Glutamatergic neuron (in vitro differentiated cells): Measurements from ENCODE around the gene DNAJC21. TPM values are rescaled to one million over a fixed set of nuclear protein-coding genes. Genes with fewer than 3 reads are reported as not detected.

Experiments
- DNase-seq: peaks from one replicate; pipeline ENCODE4 v3.0.0; 2022
- H3K27ac Mint-ChIP-seq: one replicate; pipeline ENCODE4 v1.8.0; 2020; ENCODE audit warnings: mild to moderate bottlenecking, mixed read lengths, inconsistent platforms; ENCODE audit not compliant: unreplicated experiment
- H3K27me3 Mint-ChIP-seq: one replicate; pipeline ENCODE4 v1.8.0; 2020; ENCODE audit warnings: mild to moderate bottlenecking, moderate library complexity, mixed read lengths, inconsistent platforms; ENCODE audit not compliant: unreplicated experiment
- H3K36me3 Mint-ChIP-seq: one replicate; pipeline ENCODE4 v1.8.0; 2020; ENCODE audit warnings: mild to moderate bottlenecking, mixed read lengths, inconsistent platforms; ENCODE audit not compliant: unreplicated experiment
- H3K4me1 Mint-ChIP-seq: one replicate; pipeline ENCODE4 v1.8.0; 2020; ENCODE audit warnings: mild to moderate bottlenecking, low read depth, mixed read lengths, inconsistent platforms; ENCODE audit not compliant: unreplicated experiment
- H3K4me3 Mint-ChIP-seq: one replicate; pipeline ENCODE4 v1.8.0; 2020; ENCODE audit warnings: mild to moderate bottlenecking, mixed read lengths, inconsistent platforms; ENCODE audit not compliant: unreplicated experiment
- H3K9me3 Mint-ChIP-seq: one replicate; pipeline ENCODE4 v1.8.0; 2020; ENCODE audit warnings: mild to moderate bottlenecking, moderate library complexity, mixed read lengths, inconsistent platforms; ENCODE audit not compliant: unreplicated experiment
- total RNA-seq: library from RNA; stranded (reverse); fragmentation: NEBNext Ultra II Directional; extraction: Animal tissue kit (Norgen Biotek cat#: 25700); gene quantifications from one replicate; pipeline ENCODE4 v1.2.1, GENCODE V29; 2021; ENCODE audit not compliant: unreplicated experiment
- TF ChIP-seq, protein P1 (sequence below): fragments of 200-600 bp; sonication (generic); IDR thresholded peaks from one replicate; pipeline ENCODE4 v1.5.0; 2021; ENCODE audit not compliant: partially characterized antibody, unreplicated experiment

Gene DNAJC21
- total RNA-seq, 1 donor from 2014 or later, result 28.6 TPM

DNA sequence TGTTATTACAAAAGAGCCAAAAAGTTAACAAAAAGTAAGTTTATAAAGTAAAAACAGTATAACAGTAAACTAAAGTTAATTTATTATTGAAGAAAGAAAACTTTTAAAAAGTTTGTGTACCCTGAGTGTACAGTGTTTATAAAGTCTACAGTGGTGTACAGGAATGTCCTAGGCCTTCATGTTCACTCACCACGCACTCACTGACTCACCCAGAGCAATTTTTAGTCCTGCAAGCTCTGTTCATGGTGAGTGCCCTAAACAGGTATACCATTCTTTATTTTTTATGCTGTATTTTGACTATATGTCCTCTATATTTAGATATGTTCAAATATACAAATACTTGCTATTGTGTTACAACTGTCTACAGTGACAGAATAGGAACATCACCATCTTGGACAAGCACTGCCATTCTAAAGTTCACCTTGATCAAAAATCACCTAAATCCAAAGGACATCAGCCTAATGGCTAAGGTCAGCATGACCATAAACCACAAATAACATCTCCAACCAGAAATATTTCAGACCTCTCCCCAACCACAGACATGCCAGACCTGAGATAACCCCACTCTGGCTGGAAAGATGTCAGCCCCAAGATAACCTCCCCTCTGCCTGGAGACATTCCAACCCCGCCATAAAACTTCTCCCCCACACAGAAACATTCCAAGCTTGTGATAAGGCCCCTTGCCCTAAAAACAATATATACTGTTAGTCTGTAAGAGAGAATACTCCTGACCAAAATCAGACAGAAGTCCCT lies 62.3 kb downstream of the DNAJC21 start:
- Mint-ChIP-seq H3K36me3 (peaks cover 7% of the 10 kb centered on the region), H3K27me3 (no peaks in the 10 kb centered on the region), H3K9me3 (no peaks in the 10 kb centered on the region), H3K4me3 (no peak overlapping the region), H3K4me1 (no peaks in the 10 kb centered on the region), H3K27ac (no peak overlapping the region)
- TF ChIP-seq, protein P1, sequence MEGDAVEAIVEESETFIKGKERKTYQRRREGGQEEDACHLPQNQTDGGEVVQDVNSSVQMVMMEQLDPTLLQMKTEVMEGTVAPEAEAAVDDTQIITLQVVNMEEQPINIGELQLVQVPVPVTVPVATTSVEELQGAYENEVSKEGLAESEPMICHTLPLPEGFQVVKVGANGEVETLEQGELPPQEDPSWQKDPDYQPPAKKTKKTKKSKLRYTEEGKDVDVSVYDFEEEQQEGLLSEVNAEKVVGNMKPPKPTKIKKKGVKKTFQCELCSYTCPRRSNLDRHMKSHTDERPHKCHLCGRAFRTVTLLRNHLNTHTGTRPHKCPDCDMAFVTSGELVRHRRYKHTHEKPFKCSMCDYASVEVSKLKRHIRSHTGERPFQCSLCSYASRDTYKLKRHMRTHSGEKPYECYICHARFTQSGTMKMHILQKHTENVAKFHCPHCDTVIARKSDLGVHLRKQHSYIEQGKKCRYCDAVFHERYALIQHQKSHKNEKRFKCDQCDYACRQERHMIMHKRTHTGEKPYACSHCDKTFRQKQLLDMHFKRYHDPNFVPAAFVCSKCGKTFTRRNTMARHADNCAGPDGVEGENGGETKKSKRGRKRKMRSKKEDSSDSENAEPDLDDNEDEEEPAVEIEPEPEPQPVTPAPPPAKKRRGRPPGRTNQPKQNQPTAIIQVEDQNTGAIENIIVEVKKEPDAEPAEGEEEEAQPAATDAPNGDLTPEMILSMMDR, result no peak
- no peak for DNase-seq

DNA sequence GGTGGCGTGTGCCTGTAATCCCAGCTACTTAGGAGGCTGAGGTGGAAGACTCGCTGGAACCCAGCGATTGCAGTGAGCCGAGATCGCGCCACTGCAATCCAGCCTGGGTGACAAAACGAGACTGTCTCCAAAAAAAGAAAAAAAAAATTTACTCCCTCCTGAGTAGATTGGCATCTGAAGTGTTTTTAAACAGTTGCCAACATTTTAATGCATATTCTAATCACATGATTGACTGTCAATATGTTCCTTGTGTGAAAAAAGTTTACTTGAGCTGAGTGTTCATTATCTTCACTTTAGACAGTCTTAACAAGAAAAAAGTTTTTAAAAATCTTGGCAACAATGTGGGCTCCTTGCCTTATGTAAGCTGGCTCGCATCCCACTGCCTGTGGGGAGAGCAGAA lies 64.6 kb downstream of the DNAJC21 start:
- no peaks in the 10 kb centered on the region for H3K36me3 Mint-ChIP-seq
- peaks cover under 1% of the 10 kb centered on the region for H3K9me3 Mint-ChIP-seq
- H3K27ac Mint-ChIP-seq, result no peak overlapping the region
- no peak overlapping the region for H3K4me3 Mint-ChIP-seq
- no peaks in the 10 kb centered on the region for H3K4me1 Mint-ChIP-seq
- no peaks in the 10 kb centered on the region for H3K27me3 Mint-ChIP-seq
- TF ChIP-seq, protein P1, result no peak
- DNase-seq, result no peak

DNA sequence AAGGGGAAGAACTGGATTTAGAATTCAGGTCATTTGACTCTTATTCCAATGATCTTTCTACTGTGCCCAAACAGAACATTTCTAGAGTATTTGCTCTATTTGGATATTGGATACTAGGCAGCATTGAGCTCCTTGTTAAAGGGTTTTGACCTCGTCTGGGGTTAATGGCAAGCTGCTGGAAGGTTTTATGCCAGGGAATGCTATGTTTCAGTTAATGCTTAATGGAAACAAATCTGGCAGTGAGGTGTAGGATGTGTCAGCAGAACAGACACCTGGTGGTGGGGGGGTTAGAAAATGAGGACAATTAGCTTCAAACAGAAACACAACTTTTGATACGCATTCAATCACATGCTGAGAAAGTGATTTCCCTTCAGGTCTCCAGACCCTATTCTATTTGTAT lies 66.9 kb downstream of the DNAJC21 start:
- no peak overlapping the region for H3K27ac Mint-ChIP-seq
- no peak for DNase-seq
- TF ChIP-seq, protein P1, result no peak
- H3K4me1 Mint-ChIP-seq, result no peaks in the 10 kb centered on the region
- no peak overlapping the region for H3K4me3 Mint-ChIP-seq
- no peaks in the 10 kb centered on the region for H3K36me3 Mint-ChIP-seq
- peaks cover 2% of the 10 kb centered on the region for H3K9me3 Mint-ChIP-seq
- H3K27me3 Mint-ChIP-seq, result no peaks in the 10 kb centered on the region

DNA sequence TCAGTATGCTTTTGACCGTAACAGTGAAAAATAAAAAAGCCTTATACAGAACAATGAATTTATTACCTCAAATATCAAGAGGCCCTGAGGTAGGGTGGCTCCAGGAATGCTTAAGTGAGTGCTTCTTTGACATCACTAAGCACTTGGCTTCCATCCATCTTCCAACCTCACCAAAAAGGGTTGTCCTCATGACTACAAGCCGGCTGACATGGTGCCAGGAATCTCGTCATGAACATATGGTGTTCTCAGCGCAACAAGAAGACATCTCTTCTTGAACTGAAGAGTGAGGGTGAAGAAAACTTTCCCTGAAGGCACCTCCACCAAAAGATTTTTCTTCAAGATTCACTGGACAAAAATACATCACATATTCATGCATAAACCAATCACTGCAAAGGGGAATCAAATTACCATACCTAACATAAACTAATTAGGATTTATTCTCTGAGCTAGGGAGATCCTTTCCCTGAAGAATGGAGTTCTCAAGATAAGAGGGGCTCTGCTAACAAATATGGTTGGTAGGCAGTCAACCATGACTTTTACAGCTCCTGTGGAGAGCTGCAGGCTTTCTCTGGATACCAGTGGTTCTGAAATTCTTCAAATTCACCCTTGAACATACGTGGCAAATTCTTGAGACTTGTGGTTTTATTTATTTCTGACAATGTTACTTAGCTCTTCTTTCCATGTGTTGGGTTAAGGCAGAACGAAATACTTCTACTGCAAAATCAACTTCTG lies 68.9 kb downstream of the DNAJC21 start:
- TF ChIP-seq, protein P1, result no peak
- Mint-ChIP-seq H3K9me3 (peaks cover 2% of the 10 kb centered on the region), H3K4me3 (no peak overlapping the region), H3K4me1 (no peaks in the 10 kb centered on the region), H3K36me3 (no peaks in the 10 kb centered on the region), H3K27ac (no peak overlapping the region), H3K27me3 (no peaks in the 10 kb centered on the region)
- DNase-seq, result no peak

DNA sequence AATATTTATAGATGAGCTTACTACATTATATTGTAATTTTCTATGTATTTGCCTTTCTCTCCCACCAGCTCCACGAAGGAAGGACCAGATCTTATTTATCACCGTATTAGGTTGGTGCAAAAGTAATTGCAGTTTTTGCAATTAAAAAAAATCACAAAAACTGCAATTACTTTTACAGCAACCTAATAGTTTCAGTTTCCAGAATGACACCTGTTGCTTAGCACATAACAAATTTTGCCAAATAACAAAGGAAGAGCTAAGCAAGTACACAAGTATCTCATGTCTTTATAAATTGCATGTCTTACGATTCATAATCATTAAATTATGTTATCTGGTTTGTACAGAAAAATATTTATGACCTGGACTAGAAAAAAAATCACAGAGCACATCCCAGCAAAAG lies 72.5 kb downstream of the DNAJC21 start:
- no peak for DNase-seq
- Mint-ChIP-seq H3K9me3 (peaks cover 2% of the 10 kb centered on the region), H3K36me3 (no peaks in the 10 kb centered on the region), H3K4me1 (peaks cover 3% of the 10 kb centered on the region), H3K4me3 (no peak overlapping the region), H3K27me3 (no peaks in the 10 kb centered on the region), H3K27ac (no peak overlapping the region)
- TF ChIP-seq, protein P1, result no peak
